HG03439 (cell line): ENCODE measurements around the gene KRT1.
"Not testable (repeated sequence)": the region's sequence is repeated elsewhere in the genome, so short reads cannot be mapped to it uniquely, and the experiment has no call there.

Source experiments
- ATAC-seq: cut with Tn5 transposase; IDR thresholded peaks from one replicate; pipeline ENCODE4 v1.9.1; 2021; ENCODE audit warnings: mild to moderate bottlenecking, moderate library complexity; ENCODE audit not compliant: unreplicated experiment

KRT1 gene

GRCh38 chr12:52682938-52683574 lies 2.8 kb upstream of the KRT1 start:
- no peak for ATAC-seq

GRCh38 chr12:52682381-52682660 lies 2.1 kb upstream of the KRT1 start:
- no peak for ATAC-seq

- no peak for ATAC-seq
These were observed 1.5 kb upstream of the KRT1 start for GRCh38 chr12:52681526-52682380.

DNA sequence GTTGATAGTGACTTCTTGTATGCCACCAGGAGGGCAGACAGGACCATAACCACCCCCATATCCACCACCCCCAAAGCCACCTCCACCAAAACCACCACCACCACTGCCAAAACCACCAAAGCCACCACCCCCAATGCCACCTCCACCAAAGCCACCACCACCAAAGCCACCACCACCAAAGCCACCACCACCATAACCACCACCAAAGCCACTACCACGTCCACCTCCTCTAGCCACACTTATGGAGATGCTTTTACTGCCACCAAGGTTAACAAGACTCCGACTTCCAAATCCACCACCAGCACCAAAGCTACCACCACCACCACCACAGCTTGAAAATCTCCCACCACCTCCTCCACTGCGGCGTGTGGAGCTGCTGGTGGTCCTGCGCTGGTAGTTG lies 332 bp downstream of the KRT1 start:
- no peak for ATAC-seq

- ATAC-seq: no peak
These were observed 2.5 kb downstream of the KRT1 start for GRCh38 chr12:52677671-52678070.

- no peak for ATAC-seq
These were observed 3.1 kb downstream of the KRT1 start for GRCh38 chr12:52677126-52677525.

GRCh38 chr12:52676163-52676562 lies 4.0 kb downstream of the KRT1 start:
- no peak for ATAC-seq

GRCh38 chr12:52675301-52675701 lies 4.9 kb downstream of the KRT1 start:
- no peak for ATAC-seq

- no peak for ATAC-seq
These were observed 5.8 kb downstream of the KRT1 start for GRCh38 chr12:52674433-52674775.

- no peak for ATAC-seq
These were observed 6.3 kb downstream of the KRT1 start for GRCh38 chr12:52673713-52674432.

DNA sequence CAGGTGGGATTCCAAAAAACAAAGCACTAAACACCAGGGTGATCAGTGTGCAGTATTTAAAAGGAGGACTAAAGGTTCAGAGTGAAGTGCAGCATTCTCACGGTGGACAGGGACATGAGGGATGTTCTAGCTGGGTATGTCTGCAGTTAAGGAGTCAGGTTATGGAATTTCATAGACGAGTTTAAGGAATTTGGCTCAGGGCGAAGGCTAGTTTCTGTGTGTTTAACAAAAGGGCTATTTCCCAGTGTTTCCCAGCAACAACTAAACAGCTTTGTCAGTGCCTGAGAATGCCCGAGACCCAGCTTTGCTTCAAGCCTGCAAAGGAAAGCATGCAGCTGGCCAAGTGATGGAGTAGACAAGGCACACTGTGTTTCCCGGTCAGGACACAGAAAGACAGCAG lies 7.0 kb downstream of the KRT1 start:
- no peak for ATAC-seq

GRCh38 chr12:52672321-52672933 lies 7.8 kb downstream of the KRT1 start:
- ATAC-seq: no peak

DNA sequence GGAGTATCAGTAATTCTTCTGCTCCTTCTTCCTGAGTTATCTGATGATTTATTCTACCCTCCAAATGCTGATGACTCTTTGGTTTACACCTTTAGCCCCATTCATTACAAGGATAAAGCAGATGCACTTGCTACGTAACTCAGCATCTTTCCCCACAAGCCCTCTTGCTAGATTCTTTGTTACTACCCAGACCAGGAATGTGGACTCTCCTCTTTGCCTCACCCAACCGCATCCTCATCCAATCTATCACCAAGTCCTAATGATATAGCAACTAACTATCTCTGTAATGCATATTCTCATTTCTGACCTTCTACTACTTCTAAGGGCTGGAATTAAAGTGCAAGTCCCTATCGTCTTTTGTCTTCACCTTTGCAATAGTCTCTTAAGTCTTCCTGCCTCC lies 9.2 kb downstream of the KRT1 start:
- no peak for ATAC-seq

DNA sequence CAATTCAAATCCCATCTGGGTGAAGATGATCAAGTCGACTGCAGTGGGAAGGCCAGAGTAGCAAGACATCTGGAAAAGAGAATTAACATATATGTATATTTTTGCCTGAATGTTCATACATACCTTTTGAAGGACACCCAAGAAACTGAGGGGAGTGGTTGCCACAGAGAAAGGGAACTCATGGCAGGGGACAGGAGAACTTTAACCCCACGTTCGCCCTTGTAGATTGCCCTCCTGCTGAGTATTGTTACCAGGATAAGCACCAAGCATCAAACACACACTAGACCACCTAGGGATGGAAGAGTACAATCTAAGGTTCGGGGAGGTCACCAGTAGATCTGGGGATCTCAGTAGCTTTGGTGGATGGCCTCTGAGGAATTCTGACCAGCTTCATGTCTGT lies 9.7 kb downstream of the KRT1 start:
- ATAC-seq: no peak

DNA sequence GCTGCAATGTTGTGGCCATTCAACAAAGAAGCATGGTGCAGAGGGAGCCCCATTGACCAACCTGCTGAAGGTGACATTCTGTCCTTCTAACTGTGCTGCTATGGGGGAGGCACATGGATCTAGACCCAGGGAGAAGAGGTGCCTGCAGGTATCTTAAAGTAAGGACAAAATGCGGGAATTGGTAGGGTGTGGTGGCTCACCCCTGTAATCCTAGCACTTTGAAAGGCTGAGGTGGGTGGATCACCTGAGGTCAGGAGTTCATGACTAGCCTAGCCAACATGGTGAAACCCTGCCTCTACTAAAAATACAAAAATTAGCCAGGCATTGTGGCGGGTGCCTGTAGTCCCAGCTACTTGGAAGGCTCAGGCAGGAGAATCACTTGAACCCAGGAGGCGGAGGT lies 10.3 kb downstream of the KRT1 start:
- ATAC-seq: not testable (repeated sequence)

- ATAC-seq: no peak
These were observed 10.8 kb downstream of the KRT1 start for GRCh38 chr12:52669426-52669825.

- no peak for ATAC-seq
These were observed 12.3 kb downstream of the KRT1 start for GRCh38 chr12:52667931-52668330.

GRCh38 chr12:52667509-52667908 lies 12.7 kb downstream of the KRT1 start:
- no peak for ATAC-seq

DNA sequence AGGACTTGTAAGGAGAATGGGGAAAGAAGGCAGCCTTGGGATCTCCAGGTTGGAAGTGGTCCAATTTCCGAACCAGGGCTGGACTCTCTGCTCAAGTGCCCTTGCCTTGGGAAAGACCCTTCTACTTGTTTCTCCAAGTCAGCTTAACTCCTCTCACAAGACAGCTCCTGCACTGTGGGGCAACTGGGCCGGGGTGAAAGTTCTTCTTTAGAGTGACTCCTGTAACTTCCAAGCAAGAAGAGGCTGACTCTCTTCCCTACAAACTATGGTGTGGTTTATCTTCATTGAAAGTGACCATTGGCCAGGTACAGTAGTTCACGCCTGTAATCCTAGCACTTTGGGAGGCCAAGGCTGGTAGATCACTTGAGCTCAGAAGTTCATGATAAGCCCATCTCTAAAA lies 13.7 kb downstream of the KRT1 start:
- no peak for ATAC-seq

DNA sequence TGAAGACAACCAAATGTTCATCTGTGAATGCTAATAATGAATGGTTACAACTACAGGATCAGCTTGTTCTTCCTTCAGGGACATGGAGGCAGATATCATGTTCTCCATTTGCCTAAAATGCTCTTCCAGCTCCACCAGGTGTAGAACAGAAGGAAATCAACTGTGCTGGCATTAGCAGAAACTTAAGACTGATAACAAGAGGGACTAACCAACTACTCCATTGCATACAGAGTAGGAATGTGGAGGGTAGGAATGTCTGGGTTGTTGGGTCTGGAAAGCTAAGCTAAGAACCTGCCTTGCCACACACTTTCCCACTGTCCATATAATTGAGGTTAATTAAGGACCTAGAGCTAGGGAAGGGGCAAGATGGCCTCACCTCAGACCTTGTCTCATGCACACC lies 16.8 kb downstream of the KRT1 start:
- no peak for ATAC-seq

GRCh38 chr12:52662918-52663229 lies 17.3 kb downstream of the KRT1 start:
- ATAC-seq: no peak
